Measurements from ENCODE around the gene TRIM65. TPM values are rescaled to one million over a fixed set of nuclear protein-coding genes. Genes with fewer than 3 reads are reported as not detected.

The TRIM65 gene
- total RNA-seq, 4 donors from 2014 or later: 16.5 to 26.1 (median 22.3) TPM

GRCh38 chr17:75925103-75925502, 28.4 kb upstream of the TRIM65 start:
- no peaks in the 10 kb centered on the region for H3K4me1 ChIP-seq
- no peak overlapping the region for H3K27ac ChIP-seq
- in situ Hi-C loops (cut with MboI; ENCODE audit: low sequenced_read_pairs in 4 of 4) (no loop called here), intact Hi-C loops (cut with DNase I; ENCODE audit: low total_unique reads) (no loop called here)
- no peak for TF ChIP-seq CTCF (IDR thresholded peaks at IDR 0.05 in 4 of 5, conservative IDR thresholded peaks at IDR 0.05 in 1 of 5)
- TF ChIP-seq POLR2A (IDR thresholded peaks at IDR 0.05): no peak
- H3K4me3 ChIP-seq: no peak overlapping the region
- no peak for ATAC-seq
- H3K9me3 ChIP-seq: no peaks in the 10 kb centered on the region
- DNase-seq: no peak
- no peaks in the 10 kb centered on the region for H3K27me3 ChIP-seq
- H3K36me3 ChIP-seq: no peaks in the 10 kb centered on the region

DNA sequence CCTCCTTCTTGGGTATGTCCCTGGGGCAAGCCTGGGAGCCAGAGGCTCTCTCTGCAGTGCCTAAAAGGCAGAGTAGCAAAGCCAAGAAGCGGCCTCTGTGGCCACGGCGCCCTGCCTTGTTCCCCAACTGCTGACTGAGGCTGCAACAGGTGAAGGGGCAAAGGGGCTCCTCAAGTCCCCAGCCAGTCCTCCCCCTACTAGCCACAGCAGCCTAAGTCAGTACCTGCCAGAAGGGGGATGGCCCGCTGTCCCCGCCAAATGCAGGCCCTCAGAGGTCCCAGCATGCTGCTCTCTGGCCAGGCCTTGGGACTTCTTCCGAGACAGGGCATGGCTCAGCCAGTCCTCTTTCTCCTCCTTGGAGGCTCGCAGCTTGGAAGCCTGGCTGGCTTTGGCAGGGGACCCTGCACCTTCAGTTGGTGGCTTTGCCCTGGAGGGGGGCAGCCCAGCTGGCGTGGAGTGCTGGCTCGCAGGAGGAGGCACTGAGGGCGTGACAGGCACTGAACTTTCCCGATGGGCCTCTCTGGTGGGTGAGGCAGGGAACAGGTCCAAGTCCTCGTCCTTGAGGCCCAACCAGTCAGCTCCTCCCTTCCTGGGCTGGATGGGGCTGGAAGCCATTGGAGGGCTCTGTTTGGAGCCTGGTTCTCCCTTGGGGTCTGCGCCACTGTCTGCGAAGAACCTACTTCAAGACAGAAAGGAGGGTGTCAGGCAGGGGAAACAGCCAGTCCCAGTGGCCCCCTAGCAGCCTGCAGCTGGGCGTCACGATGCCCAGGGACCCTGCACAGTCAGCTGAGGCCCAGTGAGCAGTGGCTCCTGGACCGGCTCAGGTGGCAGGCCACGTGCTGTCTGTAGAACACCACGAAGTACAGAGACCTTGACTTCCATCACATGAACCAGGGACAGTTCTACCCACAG, 26.5 kb upstream of the TRIM65 start:
- no peaks in the 10 kb centered on the region for H3K4me1 ChIP-seq
- intact Hi-C loops (cut with DNase I; ENCODE audit: low total_unique reads) (no loop called here), in situ Hi-C loops (cut with MboI; ENCODE audit: low sequenced_read_pairs in 4 of 4) (no loop called here)
- DNase-seq: no peak
- H3K4me3 ChIP-seq: no peak overlapping the region
- no peak overlapping the region for H3K27ac ChIP-seq
- H3K9me3 ChIP-seq: no peaks in the 10 kb centered on the region
- H3K36me3 ChIP-seq: no peaks in the 10 kb centered on the region
- no peaks in the 10 kb centered on the region for H3K27me3 ChIP-seq
- TF ChIP-seq CTCF (IDR thresholded peaks at IDR 0.05 in 4 of 5, conservative IDR thresholded peaks at IDR 0.05 in 1 of 5): no peak
- no peak for TF ChIP-seq POLR2A (IDR thresholded peaks at IDR 0.05)
- ATAC-seq: no peak

GRCh38 chr17:75922173-75922961, 25.6 kb upstream of the TRIM65 start:
- in situ Hi-C loops (cut with MboI; ENCODE audit: low sequenced_read_pairs in 4 of 4) (no loop called here), intact Hi-C loops (cut with DNase I; ENCODE audit: low total_unique reads) (no loop called here)
- Histone ChIP-seq H3K4me3 (no peak overlapping the region), H3K9me3 (no peaks in the 10 kb centered on the region), H3K27me3 (no peaks in the 10 kb centered on the region), H3K27ac (no peak overlapping the region), H3K4me1 (no peaks in the 10 kb centered on the region), H3K36me3 (no peaks in the 10 kb centered on the region)
- no peak for ATAC-seq
- TF ChIP-seq POLR2A (IDR thresholded peaks at IDR 0.05): no peak
- TF ChIP-seq CTCF (IDR thresholded peaks at IDR 0.05 in 4 of 5, conservative IDR thresholded peaks at IDR 0.05 in 1 of 5): no peak
- no peak for DNase-seq

- Histone ChIP-seq H3K36me3 (no peaks in the 10 kb centered on the region), H3K27me3 (no peaks in the 10 kb centered on the region), H3K4me1 (no peaks in the 10 kb centered on the region), H3K9me3 (no peaks in the 10 kb centered on the region), H3K27ac (no peak overlapping the region), H3K4me3 (no peak overlapping the region)
- TF ChIP-seq CTCF (IDR thresholded peaks at IDR 0.05 in 4 of 5, conservative IDR thresholded peaks at IDR 0.05 in 1 of 5) (no peak), POLR2A (IDR thresholded peaks at IDR 0.05) (no peak)
- DNase-seq (no peak), ATAC-seq (no peak)
- intact Hi-C loops (cut with DNase I; ENCODE audit: low total_unique reads) (no loop called here), in situ Hi-C loops (cut with MboI; ENCODE audit: low sequenced_read_pairs in 4 of 4) (no loop called here)
These were observed 24.8 kb upstream of the TRIM65 start for GRCh38 chr17:75921596-75921995.
